Measurements from ENCODE around the gene KCNK15. TPM values are rescaled to one million over a fixed set of nuclear protein-coding genes. Genes with fewer than 3 reads are reported as not detected.
"Not testable (repeated sequence)": the region's sequence is repeated elsewhere in the genome, so short reads cannot be mapped to it uniquely, and the experiment has no call there.

KCNK15 gene
- total RNA-seq (2014; rRNA removed; shearing (Covaris generic)) = not detected in 2 replicates

- peak; percentile 42 for DNase-seq (ENCODE audit: low read depth)
These were observed at the start of gene KCNK15 for GRCh38 chr20:44745598-44746366. Gene KCNK15 (plus strand): TSS chr20:44745865. CDS start chr20:44745911, 46 bp downstream.

GRCh38 chr20:44696315-44696714, 49.4 kb upstream of the KCNK15 start:
- no peak for DNase-seq (ENCODE audit: low read depth)

GRCh38 chr20:44697041-44697440, 48.6 kb upstream of the KCNK15 start:
- DNase-seq (ENCODE audit: low read depth) = not testable (repeated sequence)

GRCh38 chr20:44698351-44698750, 47.3 kb upstream of the KCNK15 start:
- DNase-seq (ENCODE audit: low read depth) = no peak

GRCh38 chr20:44700306-44700705, 45.4 kb upstream of the KCNK15 start:
- no peak for DNase-seq (ENCODE audit: low read depth)

GRCh38 chr20:44701118-44701857, 44.4 kb upstream of the KCNK15 start:
- DNase-seq (ENCODE audit: low read depth) = no peak

- no peak for DNase-seq (ENCODE audit: low read depth)
These were observed 43.8 kb upstream of the KCNK15 start for GRCh38 chr20:44701858-44702256.

GRCh38 chr20:44702776-44703175, 42.9 kb upstream of the KCNK15 start:
- DNase-seq (ENCODE audit: low read depth) = peak; percentile 98

GRCh38 chr20:44703183-44703925, 42.3 kb upstream of the KCNK15 start:
- DNase-seq (ENCODE audit: low read depth) = no peak

GRCh38 chr20:44703956-44704488, 41.6 kb upstream of the KCNK15 start:
- DNase-seq (ENCODE audit: low read depth) = no peak

GRCh38 chr20:44704551-44704971, 41.1 kb upstream of the KCNK15 start:
- peak; percentile 94 for DNase-seq (ENCODE audit: low read depth)

GRCh38 chr20:44705364-44706094, 40.1 kb upstream of the KCNK15 start:
- DNase-seq (ENCODE audit: low read depth) = no peak

GRCh38 chr20:44706301-44707017, 39.2 kb upstream of the KCNK15 start:
- peak; percentile 61 for DNase-seq (ENCODE audit: low read depth)

GRCh38 chr20:44707018-44707579, 38.6 kb upstream of the KCNK15 start:
- no peak for DNase-seq (ENCODE audit: low read depth)

GRCh38 chr20:44709380-44709779, 36.3 kb upstream of the KCNK15 start:
- DNase-seq (ENCODE audit: low read depth) = no peak

GRCh38 chr20:44709797-44710196, 35.9 kb upstream of the KCNK15 start:
- no peak for DNase-seq (ENCODE audit: low read depth)

- no peak for DNase-seq (ENCODE audit: low read depth)
These were observed 34.4 kb upstream of the KCNK15 start for GRCh38 chr20:44711237-44711636.

GRCh38 chr20:44714102-44714700, 31.5 kb upstream of the KCNK15 start:
- DNase-seq (ENCODE audit: low read depth) = no peak

- peak; percentile 91 for DNase-seq (ENCODE audit: low read depth)
These were observed 30.8 kb upstream of the KCNK15 start, which contains the start of gene CCN5 for GRCh38 chr20:44714701-44715498. Gene CCN5 (plus strand): TSS chr20:44715369. CDS start chr20:44715391, 22 bp downstream.

Data from M059J (cell line).